Dedifferentiated amniotic fluid mesenchymal stem cell (primary cell): ENCODE data around the gene MS4A8.

Source experiments
- DNase-seq: peaks from one replicate; pipeline ENCODE4 v3.0.0-alpha.2; 2016; ENCODE audit errors: extremely low spot score

MS4A8 gene

GRCh38 chr11:60763692-60764369 is 64.4 kb downstream of the MS4A8 start:
- no peak for DNase-seq

GRCh38 chr11:60764879-60765278 is 65.5 kb downstream of the MS4A8 start:
- no peak for DNase-seq

- DNase-seq = no peak
Measured at GRCh38 chr11:60765355-60765754, 65.9 kb downstream of the MS4A8 start.
